HG02970 (cell line): ENCODE results near the gene IL22RA2.

Experiments used
- ATAC-seq: cut with Tn5 transposase; IDR thresholded peaks from one replicate; pipeline ENCODE4 v1.9.1; 2021; ENCODE audit warnings: mild to moderate bottlenecking, moderate library complexity, moderate number of reproducible peaks; ENCODE audit not compliant: unreplicated experiment, low FRiP score

The IL22RA2 gene

GRCh38 chr6:137167702-137168377 is 5.6 kb downstream of the IL22RA2 start:
- ATAC-seq, result no peak

GRCh38 chr6:137166247-137167098 is 7.0 kb downstream of the IL22RA2 start:
- no peak for ATAC-seq

- ATAC-seq, result peak; percentile 54
Measured at GRCh38 chr6:137165375-137166246, 7.8 kb downstream of the IL22RA2 start.

- no peak for ATAC-seq
Measured at GRCh38 chr6:137163732-137164318, 9.6 kb downstream of the IL22RA2 start.

GRCh38 chr6:137162692-137163306 is 10.6 kb downstream of the IL22RA2 start:
- no peak for ATAC-seq

GRCh38 chr6:137161949-137162348 is 11.5 kb downstream of the IL22RA2 start:
- no peak for ATAC-seq

- ATAC-seq, result no peak
Measured at GRCh38 chr6:137160763-137161162, 12.7 kb downstream of the IL22RA2 start.

GRCh38 chr6:137159912-137160311 is 13.5 kb downstream of the IL22RA2 start:
- ATAC-seq, result no peak

- no peak for ATAC-seq
Measured at GRCh38 chr6:137157601-137158000, 15.8 kb downstream of the IL22RA2 start.

- no peak for ATAC-seq
Measured at GRCh38 chr6:137156650-137157049, 16.8 kb downstream of the IL22RA2 start.

GRCh38 chr6:137155830-137156229 is 17.6 kb downstream of the IL22RA2 start:
- no peak for ATAC-seq

- ATAC-seq, result no peak
Measured at GRCh38 chr6:137150072-137150471, 23.4 kb downstream of the IL22RA2 start.

GRCh38 chr6:137149035-137149393 is 24.4 kb downstream of the IL22RA2 start:
- no peak for ATAC-seq

GRCh38 chr6:137148306-137149034 is 25.0 kb downstream of the IL22RA2 start:
- no peak for ATAC-seq

GRCh38 chr6:137147195-137147594 is 26.2 kb downstream of the IL22RA2 start:
- no peak for ATAC-seq

GRCh38 chr6:137146206-137146605 is 27.2 kb downstream of the IL22RA2 start:
- no peak for ATAC-seq

- ATAC-seq, result no peak
Measured at GRCh38 chr6:137145421-137145820, 28.0 kb downstream of the IL22RA2 start.

GRCh38 chr6:137136065-137136464 is 37.4 kb downstream of the IL22RA2 start:
- ATAC-seq, result no peak

- no peak for ATAC-seq
Measured at GRCh38 chr6:137134483-137134882, 39.0 kb downstream of the IL22RA2 start.
